WERI-Rb-1 (cell line): Measurements from ENCODE around the gene CIRBP.

Experiments
- DNase-seq: peaks from one replicate; pipeline ENCODE4 v3.0.0-alpha.2; 2020
- H3K27ac ChIP-seq: fragments of 250-450 bp; sonication (Bioruptor Pico); 2 replicates; pipeline ENCODE4 v1.5.1; 2020; ENCODE audit warnings: mild to moderate bottlenecking, moderate library complexity
- H3K27me3 ChIP-seq: fragments of 250-450 bp; sonication (Bioruptor Pico); 2 replicates; pipeline ENCODE4 v1.5.1; 2021; ENCODE audit warnings: mild to moderate bottlenecking, low read depth, moderate library complexity; ENCODE audit not compliant: insufficient read depth, severe bottlenecking
- H3K36me3 ChIP-seq: fragments of 250-450 bp; sonication (Bioruptor Pico); 2 replicates; pipeline ENCODE4 v1.5.1; 2020; ENCODE audit warnings: mild to moderate bottlenecking, moderate library complexity
- H3K4me3 ChIP-seq: 2 replicates; pipeline ENCODE4 v1.5.1; 2011; ENCODE audit warnings: low read depth, mild to moderate bottlenecking, control low read depth, low read length
- H3K9me3 ChIP-seq: fragments of 250-450 bp; sonication (Bioruptor Pico); 2 replicates; pipeline ENCODE4 v1.5.1; 2021; ENCODE audit warnings: mild to moderate bottlenecking, moderate library complexity; ENCODE audit not compliant: severe bottlenecking
- TF ChIP-seq, protein P1 (sequence below): IDR thresholded peaks from 2 replicates; pipeline ENCODE4 v1.5.1; 2011; ENCODE audit warnings: low read depth, mild to moderate bottlenecking, control low read depth, inconsistent platforms, low read length

CIRBP gene

DNA sequence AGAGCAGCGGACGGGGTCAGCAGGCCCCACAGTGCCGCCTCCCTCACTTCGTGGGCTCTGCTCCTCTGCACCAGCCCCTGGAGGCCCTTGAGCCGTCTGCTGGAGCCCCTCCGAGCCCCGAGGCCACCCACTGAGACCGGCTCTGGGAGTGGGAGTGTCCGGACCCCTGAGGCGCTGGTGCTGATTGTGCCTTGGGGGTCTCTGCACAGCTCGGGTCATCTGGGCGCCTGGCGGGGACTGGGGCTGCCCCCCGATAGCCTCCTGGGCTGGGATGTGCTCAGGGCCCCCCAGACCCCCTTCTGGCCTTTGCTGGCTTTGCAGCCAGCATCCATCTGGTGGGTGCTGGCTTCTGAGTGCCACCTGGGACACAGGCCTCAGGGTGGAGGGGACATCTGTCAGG is 46.7 kb upstream of the CIRBP start:
- H3K27ac ChIP-seq = peak overlapping the region; percentile 52
- H3K9me3 ChIP-seq = no peaks in the 10 kb centered on the region
- TF ChIP-seq, protein P1, sequence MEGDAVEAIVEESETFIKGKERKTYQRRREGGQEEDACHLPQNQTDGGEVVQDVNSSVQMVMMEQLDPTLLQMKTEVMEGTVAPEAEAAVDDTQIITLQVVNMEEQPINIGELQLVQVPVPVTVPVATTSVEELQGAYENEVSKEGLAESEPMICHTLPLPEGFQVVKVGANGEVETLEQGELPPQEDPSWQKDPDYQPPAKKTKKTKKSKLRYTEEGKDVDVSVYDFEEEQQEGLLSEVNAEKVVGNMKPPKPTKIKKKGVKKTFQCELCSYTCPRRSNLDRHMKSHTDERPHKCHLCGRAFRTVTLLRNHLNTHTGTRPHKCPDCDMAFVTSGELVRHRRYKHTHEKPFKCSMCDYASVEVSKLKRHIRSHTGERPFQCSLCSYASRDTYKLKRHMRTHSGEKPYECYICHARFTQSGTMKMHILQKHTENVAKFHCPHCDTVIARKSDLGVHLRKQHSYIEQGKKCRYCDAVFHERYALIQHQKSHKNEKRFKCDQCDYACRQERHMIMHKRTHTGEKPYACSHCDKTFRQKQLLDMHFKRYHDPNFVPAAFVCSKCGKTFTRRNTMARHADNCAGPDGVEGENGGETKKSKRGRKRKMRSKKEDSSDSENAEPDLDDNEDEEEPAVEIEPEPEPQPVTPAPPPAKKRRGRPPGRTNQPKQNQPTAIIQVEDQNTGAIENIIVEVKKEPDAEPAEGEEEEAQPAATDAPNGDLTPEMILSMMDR = peak; percentile 43

DNA sequence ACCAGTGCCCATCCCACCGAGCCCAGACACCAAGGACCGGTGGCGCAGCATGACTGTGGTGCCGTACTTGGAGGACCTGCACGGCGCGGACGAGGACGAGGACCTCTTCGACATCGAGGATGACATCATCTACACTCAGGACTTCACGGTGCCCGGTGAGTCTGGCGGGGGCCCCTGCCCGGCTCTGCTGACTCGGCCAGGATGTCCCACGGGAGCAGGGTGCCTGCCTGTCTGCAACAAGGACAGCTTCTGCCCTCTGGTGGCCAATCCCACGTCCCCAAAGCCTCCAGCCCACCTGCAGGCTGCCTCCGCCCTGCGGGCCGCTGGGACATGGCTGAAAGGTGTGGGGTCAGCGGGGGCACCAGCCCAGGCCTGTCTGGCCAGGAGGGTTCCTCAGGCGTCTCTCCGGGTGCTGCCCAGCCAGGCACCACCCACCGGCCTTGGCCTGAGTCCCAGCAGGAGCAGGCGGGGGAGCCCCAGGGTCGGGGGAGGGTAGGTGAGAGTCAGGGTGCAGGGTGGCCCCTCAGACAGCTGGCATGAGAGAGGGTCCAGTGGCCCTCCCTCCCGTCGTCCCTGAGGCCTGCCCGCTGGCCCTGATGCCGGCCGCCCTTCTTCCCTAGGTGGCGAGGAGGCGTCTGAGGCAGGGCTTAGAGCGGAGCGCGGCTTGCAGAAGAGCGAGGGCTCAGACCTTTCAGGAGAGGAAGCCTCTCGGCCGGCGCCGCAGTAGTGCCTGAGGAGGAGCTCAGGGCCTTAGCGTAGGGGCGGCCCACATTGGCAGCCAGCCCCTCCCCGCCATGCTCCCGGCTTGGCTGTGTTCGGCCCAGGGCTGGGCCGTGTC is 45.9 kb upstream of the CIRBP start:
- Histone ChIP-seq H3K9me3 (no peaks in the 10 kb centered on the region), H3K27ac (peak overlapping the region; percentile 52), H3K4me3 (no peak overlapping the region), H3K36me3 (peaks cover 79% of the 10 kb centered on the region), H3K27me3 (no peaks in the 10 kb centered on the region)
- DNase-seq = peak; percentile 79
- TF ChIP-seq, protein P1 = peak; percentile 96

More for the DNA sequence above, 46.7 kb upstream of the CIRBP start:
- H3K36me3 ChIP-seq = peaks cover 73% of the 10 kb centered on the region
- DNase-seq = peak; percentile 46
- no peak overlapping the region for H3K4me3 ChIP-seq
- H3K27me3 ChIP-seq = no peaks in the 10 kb centered on the region

DNA sequence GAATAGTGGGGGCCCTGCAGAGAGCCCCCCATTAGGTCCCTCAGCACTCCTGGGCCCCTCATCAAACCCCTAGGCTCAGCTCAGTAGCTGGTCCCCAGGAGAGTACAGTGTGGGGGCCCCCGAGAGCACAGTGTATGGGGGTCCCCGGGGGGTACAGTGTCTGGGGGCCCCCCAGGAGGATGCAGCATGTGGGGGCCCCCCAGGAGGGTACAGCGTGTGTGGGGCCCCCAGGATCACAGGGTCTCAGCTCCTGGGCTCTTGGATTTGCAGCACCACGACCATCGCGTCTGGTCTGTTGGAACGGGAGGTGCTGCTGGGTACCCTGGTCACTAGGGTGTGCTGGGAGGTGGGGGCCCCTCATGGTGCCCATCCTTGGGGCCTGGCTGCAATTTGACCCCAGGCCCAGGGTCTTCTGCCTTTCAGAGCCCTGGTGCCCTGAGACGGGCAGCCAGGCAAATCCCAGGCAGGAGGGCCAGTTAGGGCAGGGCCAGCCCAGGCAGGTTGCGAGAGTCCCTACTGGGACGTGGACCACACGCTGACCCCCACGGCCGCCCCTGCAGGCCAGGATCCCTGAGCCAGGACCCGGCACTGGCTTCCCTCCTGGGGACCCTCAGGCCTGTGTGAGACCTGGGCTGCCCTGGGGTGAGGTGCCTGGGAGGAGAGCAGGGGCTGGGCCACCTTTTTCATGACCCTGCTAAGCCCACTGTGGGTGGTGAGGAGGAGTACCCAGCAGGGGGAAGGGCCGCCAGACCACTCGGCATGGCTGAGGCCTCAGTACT is 44.9 kb upstream of the CIRBP start:
- peaks cover 74% of the 10 kb centered on the region for H3K36me3 ChIP-seq
- no peaks in the 10 kb centered on the region for H3K9me3 ChIP-seq
- TF ChIP-seq, protein P1 = no peak
- no peak for DNase-seq
- no peaks in the 10 kb centered on the region for H3K27me3 ChIP-seq
- no peak overlapping the region for H3K4me3 ChIP-seq
- H3K27ac ChIP-seq = no peak overlapping the region

DNA sequence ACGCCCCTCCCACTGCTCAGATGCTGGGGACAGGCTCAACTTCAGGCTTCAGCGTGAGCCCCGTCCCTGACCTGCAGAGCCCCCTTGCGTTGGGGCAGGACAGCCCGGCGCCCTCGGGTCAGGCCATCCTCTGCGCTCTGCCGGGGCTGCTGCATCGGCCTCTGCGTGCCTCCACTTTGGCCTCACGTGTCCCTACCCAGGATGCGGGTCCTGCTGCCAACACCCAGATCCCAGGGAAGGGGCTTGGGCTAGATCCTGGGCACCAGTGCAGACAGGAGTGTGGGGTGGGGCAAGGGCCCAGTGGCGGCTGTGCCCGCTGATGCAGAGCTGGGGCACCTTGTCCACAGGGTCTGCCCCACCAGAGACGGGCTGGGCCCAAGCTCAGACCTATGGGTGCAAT is 44.3 kb upstream of the CIRBP start:
- no peak overlapping the region for H3K27ac ChIP-seq
- no peak overlapping the region for H3K4me3 ChIP-seq
- H3K27me3 ChIP-seq = no peaks in the 10 kb centered on the region
- H3K9me3 ChIP-seq = no peaks in the 10 kb centered on the region
- TF ChIP-seq, protein P1 = no peak
- H3K36me3 ChIP-seq = peaks cover 74% of the 10 kb centered on the region
- DNase-seq = no peak

DNA sequence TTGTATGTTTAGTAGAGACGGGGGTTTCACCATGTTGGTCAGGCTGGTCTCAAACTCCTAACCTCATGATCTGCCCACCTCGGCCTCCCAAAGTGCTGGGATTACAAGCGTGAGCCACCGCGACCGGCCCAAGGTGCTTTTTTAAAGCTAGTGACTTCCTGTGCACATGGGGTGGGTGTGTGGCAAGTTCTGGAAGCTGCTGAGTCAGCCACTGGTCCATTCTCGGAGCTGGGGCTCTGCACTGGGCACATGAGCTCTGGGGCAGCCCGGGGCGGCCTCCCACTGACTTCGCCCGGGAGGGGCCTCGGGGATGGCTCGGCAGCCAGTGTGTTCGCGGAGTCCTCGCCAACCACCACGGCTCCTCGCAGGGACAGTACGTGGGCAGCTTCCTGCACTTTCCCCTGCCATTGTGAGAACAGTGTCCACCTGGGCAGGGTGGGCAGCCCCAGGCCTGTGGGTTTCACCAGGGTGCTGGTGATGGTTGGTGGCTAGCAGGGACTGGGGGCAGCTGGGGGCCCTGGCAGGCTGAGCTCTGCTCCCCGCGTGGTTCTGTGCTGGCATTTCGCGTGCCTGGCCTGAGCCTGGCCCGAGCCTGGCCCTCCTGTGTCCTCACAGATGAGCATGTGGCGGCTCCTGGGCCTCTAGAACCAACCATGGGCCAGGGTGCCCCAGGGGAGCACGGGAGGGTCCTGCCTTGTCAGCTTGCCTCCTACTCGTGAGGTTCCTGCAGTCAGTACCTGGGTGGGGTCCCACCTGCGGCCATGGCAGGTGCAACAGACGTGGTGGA is 43.5 kb upstream of the CIRBP start:
- Histone ChIP-seq H3K27me3 (no peaks in the 10 kb centered on the region), H3K9me3 (no peaks in the 10 kb centered on the region), H3K4me3 (no peak overlapping the region), H3K27ac (no peak overlapping the region), H3K36me3 (peaks cover 72% of the 10 kb centered on the region)
- TF ChIP-seq, protein P1 = no peak
- no peak for DNase-seq
